Hepatocyte (in vitro differentiated cells): ENCODE data around the gene CNPY2.

ENCODE experiments used
- CTCF ChIP-seq: fragments of 200-600 bp; sonication (generic); IDR thresholded peaks from 2 replicates; pipeline ENCODE4 v1.5.1; 2016; ENCODE audit warnings: antibody characterized with exemption, mild to moderate bottlenecking; ENCODE audit not compliant: poor library complexity
- EZH2 ChIP-seq: fragments of 200-600 bp; sonication (generic); IDR thresholded peaks from 2 replicates; pipeline ENCODE4 v1.6.1; 2016; ENCODE audit warnings: antibody characterized with exemption, mild to moderate bottlenecking, borderline replicate concordance

DNA sequence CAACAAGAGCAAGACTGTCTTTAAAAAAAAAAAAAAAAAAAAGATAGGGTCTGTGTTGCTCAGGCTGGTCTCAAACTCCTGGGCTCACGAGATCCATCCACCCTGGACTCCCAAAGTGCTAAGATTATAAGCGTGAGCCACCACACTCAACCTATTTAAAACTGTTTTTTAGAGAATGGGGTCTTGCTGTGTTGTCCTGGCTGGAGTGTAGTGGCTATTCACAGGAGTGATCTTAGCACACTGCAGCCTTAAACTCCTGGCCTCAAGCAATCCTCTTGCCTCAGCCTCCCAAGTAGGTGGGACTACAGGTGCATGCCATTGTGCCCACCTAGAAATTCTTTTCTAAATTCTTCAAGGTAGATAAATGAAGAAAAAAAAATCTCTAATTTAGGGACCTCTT is 41.5 kb downstream of the CNPY2 start:
- TF ChIP-seq EZH2, result no peak
- TF ChIP-seq CTCF, result no peak
